ENCODE results near the gene KRTAP2-2. TPM values are rescaled to one million over a fixed set of nuclear protein-coding genes. Genes with fewer than 3 reads are reported as not detected.
A peak's percentile ranks its signal among the peaks of the same experiment; 100 is the strongest.
"Not testable (repeated sequence)": the region's sequence is repeated elsewhere in the genome, so short reads cannot be mapped to it uniquely, and the experiment has no call there.

The KRTAP2-2 gene
- polyA plus RNA-seq (2011; rRNA removed) (not detected in 2 replicates), polyA plus RNA-seq (2017; fragmentation: RNase III; extraction: RNeasy Plus Mini Kit Qiagen cat#74134 plus additional on column Dnase treatment) (not detected in 3 replicates), polyA minus RNA-seq (2011; rRNA and poly(A)+ RNA removed) (not detected in 2 replicates)
- polyA plus RNA-seq (2012; cell fraction: cytosol; rRNA removed), result not detected in 2 replicates
- not detected in 2 replicates for polyA plus RNA-seq (2012; cell fraction: nucleus; rRNA removed)

- H3K9me3 ChIP-seq; H3K27ac ChIP-seq; H3K4me3 ChIP-seq; ATAC-seq; H3K4me2 ChIP-seq; DNase-seq (ENCODE audit: low read depth in 1 of 2, low spot score in 1 of 2); POLR2A ChIA-PET: not testable (repeated sequence)
- FAIRE-seq, result peak; percentile 67
- CTCF ChIA-PET, result interaction anchor here (1.2 kb wide), 1 partner anchor 267 kb away, joined by 3 read pairs; no protein-coding TSS in a partner anchor
- peaks cover 18% of the 10 kb centered on the region for H3K4me1 ChIP-seq
- WGBS (ENCODE audit: missing lambda C conversion rate), result 71% methylated on average over 1 of the region's 6 CpGs
Observed at GRCh38 chr17:41055130-41055529, at the start of gene KRTAP2-2. TSS of gene KRTAP2-2 (minus strand) at chr17:41055230. CDS start at chr17:41055211, 19 bp downstream.

GRCh38 chr17:41104386-41105038 is 49.5 kb upstream of the KRTAP2-2 start:
- POLR2A ChIA-PET, CTCF ChIA-PET, H3K9me3 ChIP-seq, H3K4me2 ChIP-seq, H3K4me3 ChIP-seq, H3K27ac ChIP-seq: not testable (repeated sequence)
- peaks cover 18% of the 10 kb centered on the region for H3K4me1 ChIP-seq
- ATAC-seq (peak in 1 of 2 experiments; percentile 78; a peak in 3 of 6 replicates), FAIRE-seq (peak; percentile 100), DNase-seq (ENCODE audit: low read depth in 1 of 2, low spot score in 1 of 2) (peak in 1 of 2 experiments; percentile 23)
- whole genome bisulfite sequencing (ENCODE audit: missing lambda C conversion rate), result 7% methylated on average over 2 of the region's 2 CpGs

- DNase-seq (ENCODE audit: low read depth in 1 of 2, low spot score in 1 of 2) (no peak), ATAC-seq (no peak), FAIRE-seq (no peak)
- no peak for TF ChIP-seq NFE2L2 (conservative IDR thresholded peaks at IDR 0.05; ENCODE audit: low read length)
- no peak for TF ChIP-seq BCL3 (IDR thresholded peaks at IDR 0.05)
- no peak for TF ChIP-seq HDAC2 (IDR thresholded peaks at IDR 0.05)
- TF ChIP-seq RAD21 (conservative IDR thresholded peaks at IDR 0.05 in 1 of 2, IDR thresholded peaks at IDR 0.05 in 1 of 2), result no peak
- TF ChIP-seq CEBPB (IDR thresholded peaks at IDR 0.05), result no peak
- H3K4me1 ChIP-seq, result peaks cover 24% of the 10 kb centered on the region
- no peak overlapping the region; the same call in 2 of the 3 replicates for H3K4me2 ChIP-seq
- CTCF ChIA-PET, result no interaction called here
- no peaks in the 10 kb centered on the region for H3K9me3 ChIP-seq
- H3K27ac ChIP-seq, result no peak overlapping the region
- 90% methylated on average over 1 of the region's 1 CpG for WGBS (ENCODE audit: missing lambda C conversion rate)
- no peak overlapping the region for H3K4me3 ChIP-seq
- POLR2A ChIA-PET, result no interaction called here
Observed at GRCh38 chr17:41103896-41104295, 48.9 kb upstream of the KRTAP2-2 start.

GRCh38 chr17:41101586-41102259 is 46.7 kb upstream of the KRTAP2-2 start, which contains the start of gene KRTAP4-16:
TSS of gene KRTAP4-16 (minus strand) at chr17:41102209. CDS start at chr17:41102209, 0 bp downstream.
- Histone ChIP-seq H3K9me3 (no peaks in the 10 kb centered on the region), H3K4me3 (no peak within 1 kb of the TSS), H3K4me2 (no peak within 1 kb of the TSS), H3K4me1 (peaks cover 34% of the 10 kb centered on the region), H3K27ac (peak within 1 kb of the TSS in 1 of 2 experiments; percentile 29; a peak in 1 of 6 replicates)
- ChIA-PET POLR2A (no interaction called here), CTCF (no interaction called here)
- FAIRE-seq (no peak), ATAC-seq (no peak), DNase-seq (ENCODE audit: low read depth in 1 of 2, low spot score in 1 of 2) (no peak)
- TF ChIP-seq BHLHE40 (IDR thresholded peaks at IDR 0.05; ENCODE audit: low read depth, low read length) (no peak), REST (IDR thresholded peaks at IDR 0.05) (no peak), NPAS2 (CRISPR knock-in tag; IDR thresholded peaks at IDR 0.05; ENCODE audit: borderline replicate concordance) (no peak), SREBF2 (IDR thresholded peaks at IDR 0.05) (no peak), JUNB (IDR thresholded peaks at IDR 0.05) (no peak), MAZ (IDR thresholded peaks at IDR 0.05; ENCODE audit: borderline replicate concordance, low read depth, low read length) (no peak), FOXS1 (CRISPR knock-in tag; IDR thresholded peaks at IDR 0.05) (no peak)
- WGBS (ENCODE audit: missing lambda C conversion rate), result 87% methylated on average over 8 of the region's 10 CpGs
